Measurements from ENCODE around the gene ARHGAP18.

- TF ChIP-seq ZBTB7A (tag by site-specific recombination; IDR thresholded peaks at IDR 0.05; ENCODE audit: low read depth) = no peak
- no peak for TF ChIP-seq ATF2 (tag by site-specific recombination; IDR thresholded peaks at IDR 0.05; ENCODE audit: low read depth)
- TF ChIP-seq ZNF157 (tag by site-specific recombination; IDR thresholded peaks at IDR 0.05) = no peak
- no peak for TF ChIP-seq ZNF274 (IDR thresholded peaks at IDR 0.05; ENCODE audit: low read length)
- TF ChIP-seq ZNF274 (tag by site-specific recombination; IDR thresholded peaks at IDR 0.05; ENCODE audit: borderline replicate concordance) = no peak
- TF ChIP-seq KLF7 (tag by site-specific recombination; IDR thresholded peaks at IDR 0.05; ENCODE audit: borderline replicate concordance) = no peak
- TF ChIP-seq MZF1 (tag by site-specific recombination; IDR thresholded peaks at IDR 0.05; ENCODE audit: borderline replicate concordance) = no peak
- TF ChIP-seq, protein P1, sequence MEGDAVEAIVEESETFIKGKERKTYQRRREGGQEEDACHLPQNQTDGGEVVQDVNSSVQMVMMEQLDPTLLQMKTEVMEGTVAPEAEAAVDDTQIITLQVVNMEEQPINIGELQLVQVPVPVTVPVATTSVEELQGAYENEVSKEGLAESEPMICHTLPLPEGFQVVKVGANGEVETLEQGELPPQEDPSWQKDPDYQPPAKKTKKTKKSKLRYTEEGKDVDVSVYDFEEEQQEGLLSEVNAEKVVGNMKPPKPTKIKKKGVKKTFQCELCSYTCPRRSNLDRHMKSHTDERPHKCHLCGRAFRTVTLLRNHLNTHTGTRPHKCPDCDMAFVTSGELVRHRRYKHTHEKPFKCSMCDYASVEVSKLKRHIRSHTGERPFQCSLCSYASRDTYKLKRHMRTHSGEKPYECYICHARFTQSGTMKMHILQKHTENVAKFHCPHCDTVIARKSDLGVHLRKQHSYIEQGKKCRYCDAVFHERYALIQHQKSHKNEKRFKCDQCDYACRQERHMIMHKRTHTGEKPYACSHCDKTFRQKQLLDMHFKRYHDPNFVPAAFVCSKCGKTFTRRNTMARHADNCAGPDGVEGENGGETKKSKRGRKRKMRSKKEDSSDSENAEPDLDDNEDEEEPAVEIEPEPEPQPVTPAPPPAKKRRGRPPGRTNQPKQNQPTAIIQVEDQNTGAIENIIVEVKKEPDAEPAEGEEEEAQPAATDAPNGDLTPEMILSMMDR (tag by site-specific recombination; IDR thresholded peaks at IDR 0.05) = no peak
- no peak for TF ChIP-seq ZBTB44 (tag by site-specific recombination; IDR thresholded peaks at IDR 0.05)
- no peak for TF ChIP-seq TCF7L2 (IDR thresholded peaks at IDR 0.05; ENCODE audit: borderline replicate concordance, low read depth, low read length)
- no peak for TF ChIP-seq YY1 (tag by site-specific recombination; IDR thresholded peaks at IDR 0.05)
- TF ChIP-seq, protein P2, sequence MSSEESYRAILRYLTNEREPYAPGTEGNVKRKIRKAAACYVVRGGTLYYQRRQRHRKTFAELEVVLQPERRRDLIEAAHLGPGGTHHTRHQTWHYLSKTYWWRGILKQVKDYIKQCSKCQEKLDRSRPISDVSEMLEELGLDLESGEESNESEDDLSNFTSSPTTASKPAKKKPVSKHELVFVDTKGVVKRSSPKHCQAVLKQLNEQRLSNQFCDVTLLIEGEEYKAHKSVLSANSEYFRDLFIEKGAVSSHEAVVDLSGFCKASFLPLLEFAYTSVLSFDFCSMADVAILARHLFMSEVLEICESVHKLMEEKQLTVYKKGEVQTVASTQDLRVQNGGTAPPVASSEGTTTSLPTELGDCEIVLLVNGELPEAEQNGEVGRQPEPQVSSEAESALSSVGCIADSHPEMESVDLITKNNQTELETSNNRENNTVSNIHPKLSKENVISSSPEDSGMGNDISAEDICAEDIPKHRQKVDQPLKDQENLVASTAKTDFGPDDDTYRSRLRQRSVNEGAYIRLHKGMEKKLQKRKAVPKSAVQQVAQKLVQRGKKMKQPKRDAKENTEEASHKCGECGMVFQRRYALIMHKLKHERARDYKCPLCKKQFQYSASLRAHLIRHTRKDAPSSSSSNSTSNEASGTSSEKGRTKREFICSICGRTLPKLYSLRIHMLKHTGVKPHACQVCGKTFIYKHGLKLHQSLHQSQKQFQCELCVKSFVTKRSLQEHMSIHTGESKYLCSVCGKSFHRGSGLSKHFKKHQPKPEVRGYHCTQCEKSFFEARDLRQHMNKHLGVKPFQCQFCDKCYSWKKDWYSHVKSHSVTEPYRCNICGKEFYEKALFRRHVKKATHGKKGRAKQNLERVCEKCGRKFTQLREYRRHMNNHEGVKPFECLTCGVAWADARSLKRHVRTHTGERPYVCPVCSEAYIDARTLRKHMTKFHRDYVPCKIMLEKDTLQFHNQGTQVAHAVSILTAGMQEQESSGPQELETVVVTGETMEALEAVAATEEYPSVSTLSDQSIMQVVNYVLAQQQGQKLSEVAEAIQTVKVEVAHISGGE (tag by site-specific recombination; conservative IDR thresholded peaks at IDR 0.05; ENCODE audit: low read depth) = no peak
- TF ChIP-seq ZNF16 (tag by site-specific recombination; IDR thresholded peaks at IDR 0.05; ENCODE audit: low read depth) = no peak
Observed at GRCh38 chr6:129677620-129678325, 32.2 kb downstream of the ARHGAP18 start.
